Measurements from ENCODE around the gene VEGFC.

Gene VEGFC, protein sequence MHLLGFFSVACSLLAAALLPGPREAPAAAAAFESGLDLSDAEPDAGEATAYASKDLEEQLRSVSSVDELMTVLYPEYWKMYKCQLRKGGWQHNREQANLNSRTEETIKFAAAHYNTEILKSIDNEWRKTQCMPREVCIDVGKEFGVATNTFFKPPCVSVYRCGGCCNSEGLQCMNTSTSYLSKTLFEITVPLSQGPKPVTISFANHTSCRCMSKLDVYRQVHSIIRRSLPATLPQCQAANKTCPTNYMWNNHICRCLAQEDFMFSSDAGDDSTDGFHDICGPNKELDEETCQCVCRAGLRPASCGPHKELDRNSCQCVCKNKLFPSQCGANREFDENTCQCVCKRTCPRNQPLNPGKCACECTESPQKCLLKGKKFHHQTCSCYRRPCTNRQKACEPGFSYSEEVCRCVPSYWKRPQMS

DNA sequence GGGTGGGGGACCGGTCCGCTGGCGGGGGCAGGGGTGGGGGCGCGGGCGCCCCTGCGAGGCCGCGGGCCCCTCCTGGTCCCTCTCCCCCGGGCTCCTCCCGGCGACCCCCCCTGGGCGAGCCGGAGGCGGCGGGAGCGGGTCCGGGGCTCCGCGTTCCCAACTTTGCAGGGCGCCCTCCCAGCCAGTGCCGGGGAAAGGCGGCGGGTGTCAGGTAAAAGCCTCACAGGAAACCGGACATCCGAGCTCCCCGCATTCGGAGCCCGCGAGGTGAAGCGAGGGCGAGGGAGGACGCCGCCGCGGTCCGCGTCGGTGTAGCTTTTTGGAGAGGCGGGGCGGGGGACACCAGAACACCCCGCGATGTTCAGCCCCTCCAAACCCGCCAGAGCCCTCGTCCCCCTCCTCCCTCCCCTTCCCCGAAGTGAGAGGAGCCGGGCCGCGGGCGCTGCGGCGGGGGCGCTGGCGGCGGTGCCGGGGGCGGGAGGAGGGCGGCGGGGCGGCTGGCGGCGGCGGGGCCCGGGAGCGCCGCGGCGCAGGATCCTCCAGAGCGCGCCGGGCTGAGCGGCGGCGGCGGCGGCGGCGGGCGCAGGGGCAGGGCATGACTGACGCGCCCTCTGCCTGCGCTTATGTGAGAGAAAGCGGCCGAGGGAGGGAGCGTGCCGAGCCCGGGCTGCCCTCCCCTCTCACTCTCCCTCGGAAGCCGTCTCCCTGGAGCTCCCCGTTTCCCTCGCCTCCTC, at the start of gene VEGFC:
Gene VEGFC, minus strand, starts transcription at position 597 of the 734 bp plus-strand sequence. CDS start 611 bp downstream, outside the sequence.
- DNase-seq = no peak

DNA sequence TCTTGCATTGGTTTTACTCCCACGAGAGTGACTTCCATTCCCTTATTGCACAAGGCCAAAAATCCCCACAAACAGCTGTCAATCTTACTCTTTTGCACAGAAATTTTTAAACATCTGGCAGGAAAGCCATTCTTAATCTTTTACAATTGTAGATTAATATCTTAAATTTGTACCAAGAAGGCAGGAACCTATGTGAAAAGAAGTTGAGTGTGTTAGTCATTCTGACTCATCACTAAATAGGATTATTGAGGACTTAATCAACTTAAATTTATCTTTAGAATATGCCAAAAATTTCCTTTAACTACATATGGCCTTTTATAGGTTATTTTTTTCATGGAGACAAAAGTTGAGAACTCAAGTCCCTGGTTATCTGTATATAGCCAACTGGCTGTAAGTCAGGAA, 49.0 kb upstream of the VEGFC start:
- DNase-seq = no peak

DNA sequence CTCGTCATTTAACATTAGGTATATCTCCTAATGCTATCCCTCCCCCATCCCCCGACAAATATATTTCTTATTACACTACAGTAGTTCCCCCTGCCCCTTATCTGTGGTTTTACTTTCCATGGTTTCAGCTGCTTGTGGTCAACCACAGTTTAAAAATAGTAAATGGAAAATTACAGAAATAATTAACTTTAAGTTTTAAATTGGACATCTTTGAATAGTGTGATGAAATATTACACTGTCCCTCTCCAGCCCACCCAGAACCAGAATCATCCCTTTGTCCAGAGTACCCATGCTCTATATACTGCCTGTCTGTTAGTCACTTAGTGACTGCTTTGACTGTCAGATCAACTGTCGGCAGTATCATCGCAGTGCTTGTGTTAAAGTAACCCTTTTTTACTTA, 47.4 kb upstream of the VEGFC start:
- DNase-seq = no peak

DNA sequence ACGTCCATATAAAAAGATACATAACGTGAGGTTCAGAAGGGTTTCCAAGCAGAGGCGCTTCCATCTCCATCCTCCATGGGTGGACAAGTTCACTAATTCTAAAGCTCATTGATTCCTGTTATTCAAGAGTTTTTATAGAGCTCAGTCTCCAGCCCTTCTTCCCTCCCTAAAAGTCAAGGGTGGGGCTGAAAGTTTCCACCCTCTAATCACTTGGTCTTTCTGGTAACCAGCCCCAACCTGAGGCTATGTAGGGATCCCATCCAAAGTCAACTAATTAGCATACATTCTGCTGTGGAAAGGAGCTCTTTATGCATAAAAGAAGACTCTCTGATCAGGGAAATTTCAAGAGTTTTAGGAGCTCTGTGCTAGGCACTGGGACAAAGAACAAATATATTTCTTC, 46.9 kb upstream of the VEGFC start:
- DNase-seq = no peak

DNA sequence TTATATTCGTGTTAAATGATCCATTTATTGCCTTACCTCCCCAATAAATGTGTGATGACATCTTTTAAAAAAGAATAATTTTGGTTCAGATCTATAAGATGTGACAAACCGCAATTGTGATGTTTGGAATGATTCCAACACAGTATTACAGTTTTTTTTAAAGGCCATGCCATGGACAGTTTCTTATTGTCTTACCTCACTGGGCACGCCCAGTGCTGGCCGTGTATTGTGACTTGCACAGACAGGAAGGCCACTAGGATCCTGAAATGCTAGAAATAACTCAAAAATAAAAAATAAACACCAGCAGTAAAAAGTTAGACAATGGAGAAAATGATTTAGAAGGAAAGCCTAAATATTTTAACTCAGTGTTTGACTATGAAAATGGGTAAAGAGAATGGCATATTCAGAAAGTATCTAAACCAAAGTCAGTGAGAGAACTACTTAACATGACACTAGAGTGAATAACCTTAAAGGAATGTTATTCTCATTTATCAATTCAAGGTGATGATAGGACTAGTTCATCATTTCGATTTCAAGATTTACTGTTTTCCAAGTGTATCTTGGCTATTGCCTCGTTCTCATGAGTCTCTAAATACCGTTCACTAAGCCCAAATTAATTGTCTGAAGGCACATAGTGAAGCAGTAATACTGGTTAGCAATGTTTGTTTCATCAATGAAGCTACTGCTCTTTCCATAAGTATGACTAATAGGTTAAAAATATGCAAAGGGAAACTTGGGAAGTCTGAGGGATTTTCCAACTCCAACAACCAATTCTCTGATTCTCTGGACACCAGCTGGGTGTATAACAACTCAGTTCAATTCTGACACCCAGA, 46.1 kb upstream of the VEGFC start:
- no peak for DNase-seq

DNA sequence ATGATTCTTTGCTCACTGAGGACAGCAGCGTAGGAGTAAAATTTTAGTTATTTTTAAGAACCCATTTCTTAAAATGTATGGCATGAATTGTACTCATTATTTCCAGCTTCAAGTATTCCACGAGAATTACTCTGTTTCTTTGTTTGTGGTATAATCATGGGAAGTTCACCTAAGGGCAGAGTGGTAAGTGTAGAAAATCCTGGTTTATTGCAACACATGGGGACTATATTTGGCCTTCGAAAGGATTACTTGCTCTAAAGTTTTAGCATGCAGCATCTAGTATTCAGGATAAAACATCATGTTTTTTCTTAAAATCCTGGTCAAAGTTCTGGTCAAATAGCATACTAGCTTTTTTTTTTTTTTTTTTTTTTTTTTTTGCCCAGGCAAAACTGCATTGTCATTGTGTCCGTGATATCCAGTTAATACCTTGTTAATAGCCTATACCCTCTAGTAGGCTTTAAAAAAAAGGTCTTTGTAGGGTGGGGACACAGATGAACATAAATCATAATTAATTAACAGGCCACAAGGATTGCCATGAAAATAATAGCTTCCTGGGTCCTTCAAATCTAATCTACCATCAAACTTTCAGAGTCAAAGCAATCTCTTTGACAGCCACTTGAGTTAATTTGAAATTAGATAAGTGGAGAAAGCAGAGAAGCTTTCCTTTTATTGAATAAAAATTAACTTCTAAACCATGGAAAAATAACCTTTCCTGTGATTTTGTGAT, 44.6 kb upstream of the VEGFC start:
- DNase-seq = no peak

DNA sequence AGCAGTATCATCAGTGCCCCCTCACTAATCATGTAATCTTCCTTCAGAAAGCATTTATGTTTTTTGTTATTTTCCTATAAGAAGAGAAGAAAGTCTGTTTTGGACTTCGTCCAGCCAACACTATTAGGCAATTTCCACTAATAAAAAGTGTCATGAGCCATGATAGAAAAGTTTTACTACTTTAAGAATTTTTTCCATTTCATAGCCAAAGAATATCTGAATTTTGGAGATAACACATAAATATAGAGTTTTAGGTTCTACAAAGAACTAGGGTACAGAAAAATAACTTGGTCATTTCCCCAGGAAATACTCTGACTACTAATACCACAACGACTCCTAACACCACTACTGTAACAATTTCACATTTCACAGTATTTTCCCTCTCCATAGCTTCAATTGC, 41.8 kb upstream of the VEGFC start:
- no peak for DNase-seq

DNA sequence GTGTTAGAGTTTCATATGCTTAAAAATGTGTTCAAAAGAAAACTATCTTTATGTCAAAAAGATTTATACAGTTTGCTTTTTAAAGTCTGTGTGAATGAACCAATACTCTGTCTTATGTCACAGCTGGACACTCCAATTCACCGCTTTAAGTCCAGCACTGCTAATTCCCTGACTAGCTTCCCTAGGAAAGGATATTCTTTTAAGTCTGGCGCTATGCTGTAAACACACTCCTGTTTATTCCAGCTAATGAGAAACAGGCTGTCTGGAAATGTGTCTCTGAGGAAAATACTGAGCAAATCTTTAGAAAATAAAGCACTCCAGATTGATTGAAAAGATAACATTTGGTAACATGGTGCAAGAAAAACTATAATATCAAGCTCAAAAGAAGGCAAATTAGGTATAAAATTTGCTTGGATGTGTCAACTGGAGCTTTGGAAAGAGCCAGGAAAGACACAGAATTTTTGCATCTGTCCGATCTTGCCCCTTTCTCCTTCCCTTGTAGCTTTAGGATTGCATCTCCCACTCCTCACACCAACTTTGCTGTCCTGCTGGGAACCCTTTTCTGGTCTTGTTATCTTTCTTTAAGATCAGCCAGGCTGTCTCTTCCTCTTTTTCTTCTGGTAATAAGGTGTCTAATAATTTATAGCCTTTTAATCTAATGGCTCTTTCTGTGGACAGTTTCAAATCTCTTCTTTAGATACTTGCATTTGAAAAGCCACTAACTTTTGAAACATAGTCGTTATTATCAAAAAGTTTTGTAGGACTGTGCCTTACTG, 40.9 kb upstream of the VEGFC start:
- no peak for DNase-seq

DNA sequence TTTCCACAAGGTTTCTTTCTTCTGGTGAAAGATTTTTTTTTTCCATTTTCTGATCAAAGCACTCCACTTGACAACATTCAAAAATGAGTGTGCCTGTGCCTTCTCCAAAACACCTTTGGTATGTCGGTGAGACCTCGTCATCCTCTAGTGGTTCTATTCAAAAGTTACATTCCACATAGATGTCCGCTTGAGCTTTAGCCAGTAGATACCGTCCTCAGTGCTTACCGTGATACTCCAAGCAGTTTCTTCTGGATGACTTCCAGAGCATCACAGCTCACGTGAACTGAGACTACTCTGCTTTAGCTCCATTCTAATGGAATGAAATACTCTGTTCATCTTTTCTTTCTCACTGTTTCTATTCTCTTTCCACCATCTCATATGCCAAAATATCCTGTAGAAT, 38.2 kb upstream of the VEGFC start:
- no peak for DNase-seq

DNA sequence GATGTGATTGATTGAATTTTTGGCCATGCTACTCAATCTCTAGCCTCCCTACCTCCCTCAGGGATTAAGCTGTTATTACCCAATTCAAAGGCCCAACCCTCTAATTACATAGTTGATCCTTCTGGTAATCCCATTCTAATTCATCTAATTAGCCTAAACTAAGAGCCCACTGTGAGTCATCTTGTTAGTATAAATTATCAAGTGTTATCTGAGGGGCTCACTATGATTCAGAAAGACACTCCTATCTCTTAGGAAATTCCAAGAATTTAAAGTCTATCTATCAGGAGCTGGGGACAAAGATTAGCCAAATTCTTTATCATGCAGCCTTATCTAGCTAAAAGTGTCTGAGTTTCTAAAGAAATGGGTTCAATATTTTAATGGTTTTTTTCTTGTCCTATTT, 32.9 kb upstream of the VEGFC start:
- DNase-seq = no peak

DNA sequence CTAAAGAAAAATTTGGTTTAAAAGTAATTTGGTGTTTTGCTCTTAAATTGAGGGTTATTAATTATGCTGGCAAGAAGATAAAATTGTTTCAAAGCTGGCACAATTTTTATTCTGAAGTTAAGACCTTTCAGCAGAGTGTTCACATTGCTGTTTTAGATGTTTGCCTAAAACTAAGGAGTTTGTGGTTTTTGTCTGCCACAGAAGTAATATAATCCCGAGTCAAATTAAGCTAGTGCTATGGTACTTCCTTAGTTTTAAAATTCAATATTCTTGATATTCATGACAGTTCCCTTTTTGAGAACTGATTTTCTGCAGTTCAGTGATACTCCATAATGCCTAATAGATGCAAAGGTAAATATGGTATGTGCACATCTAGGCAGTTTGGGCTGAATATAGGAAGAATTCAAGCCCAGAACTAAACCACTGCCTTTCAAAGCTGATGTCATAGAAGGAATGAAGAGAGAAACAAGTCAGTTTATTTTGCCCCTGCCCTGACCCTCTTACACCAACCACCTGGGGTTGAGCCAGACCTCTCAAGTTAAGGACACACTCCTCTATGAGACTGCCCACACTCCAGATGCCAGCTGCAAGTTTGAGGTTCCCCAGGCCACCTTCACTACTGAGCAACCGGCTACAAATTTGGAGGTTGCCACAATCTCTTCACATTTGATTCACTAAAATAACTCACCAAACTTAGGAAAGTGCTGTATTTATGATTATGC, 32.1 kb upstream of the VEGFC start:
- no peak for DNase-seq

DNA sequence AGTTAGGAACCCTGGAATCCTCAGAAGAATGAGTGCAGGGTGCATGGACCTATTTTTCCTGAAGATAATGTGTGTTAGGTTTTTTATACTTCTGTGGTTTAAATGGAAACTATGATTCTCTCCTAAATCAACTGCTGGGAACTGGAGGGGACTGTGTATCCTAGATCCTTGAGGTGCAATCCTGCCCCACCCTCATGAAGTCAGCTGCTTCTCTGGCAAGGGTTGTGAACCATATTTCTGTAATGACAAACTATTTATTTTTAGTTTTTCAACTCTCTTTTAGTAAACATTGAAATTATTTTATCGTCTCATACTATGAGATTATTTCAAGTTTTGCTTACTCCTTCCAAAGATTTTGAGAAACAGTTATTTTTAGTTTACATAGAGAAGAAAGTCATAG, 25.8 kb upstream of the VEGFC start:
- no peak for DNase-seq

DNA sequence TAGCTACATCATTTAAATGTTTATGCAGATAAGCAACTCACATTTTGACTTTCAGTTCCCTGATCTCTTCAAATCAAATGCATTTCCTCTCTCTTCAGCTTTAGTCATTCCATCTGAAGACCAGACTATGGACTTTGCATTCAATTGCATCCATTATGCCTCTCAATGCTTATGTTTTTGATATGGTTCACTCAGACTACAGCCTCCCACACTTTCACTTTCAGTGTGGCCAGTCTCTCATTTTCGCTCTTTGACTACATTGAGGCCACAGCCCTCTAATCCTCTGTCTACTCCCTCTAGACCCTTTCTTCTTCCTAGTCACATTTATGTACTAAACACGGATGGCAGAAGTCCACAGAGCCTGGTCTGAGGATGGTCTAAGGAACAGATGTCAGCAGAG, 24.5 kb upstream of the VEGFC start:
- DNase-seq = no peak

DNA sequence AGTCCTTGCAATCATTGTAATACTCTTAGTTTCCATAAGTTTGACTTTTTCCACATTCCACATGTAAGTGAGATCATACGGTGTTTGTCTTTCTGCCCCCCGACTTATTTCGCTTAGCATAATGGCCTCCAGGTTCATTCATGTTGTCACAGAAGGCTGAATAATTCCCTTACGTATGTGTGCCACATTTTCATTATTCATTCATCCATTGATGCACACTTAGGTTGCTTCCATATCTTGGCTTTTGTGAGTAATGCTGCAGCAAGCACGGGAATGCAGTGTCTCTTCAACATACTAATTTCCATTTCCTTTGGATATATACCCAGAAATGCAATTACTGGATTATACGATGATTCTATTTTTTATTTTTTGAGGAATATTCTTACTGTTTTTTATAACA, 22.0 kb upstream of the VEGFC start:
- DNase-seq = no peak

DNA sequence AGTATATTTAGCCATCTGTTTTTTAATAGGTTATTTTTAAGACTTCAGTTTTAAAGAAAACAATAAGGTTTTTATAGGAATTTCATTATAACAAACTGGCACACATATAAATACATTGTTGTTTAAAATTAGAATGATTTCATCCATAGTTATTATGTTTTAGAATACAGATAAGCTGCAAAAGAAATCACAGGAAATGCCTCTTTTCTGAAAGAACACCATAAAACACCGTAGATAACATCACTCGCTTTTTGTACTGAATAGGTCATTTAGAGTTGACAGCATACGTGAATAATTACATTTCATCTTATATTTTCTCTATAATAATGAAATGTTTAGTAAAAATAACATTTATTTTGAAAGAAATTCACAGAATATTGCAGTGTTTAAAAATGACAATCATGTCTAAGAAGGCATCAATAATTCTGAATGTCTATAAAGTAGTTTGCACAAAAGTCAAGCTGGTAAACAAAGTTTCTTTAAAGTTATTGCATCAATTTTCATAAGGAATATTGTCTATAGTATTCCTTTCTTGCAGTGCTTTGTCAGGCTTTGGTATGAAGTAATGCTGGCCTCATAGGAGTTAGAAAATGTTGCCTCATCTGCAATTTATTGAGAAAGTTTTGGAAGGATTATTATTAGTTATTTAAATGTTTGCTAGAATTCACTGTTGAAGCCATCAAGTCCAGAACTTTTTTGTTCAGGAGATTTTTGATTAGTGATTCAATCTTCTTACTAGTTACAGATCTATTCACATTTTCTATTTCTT, 17.9 kb upstream of the VEGFC start:
- DNase-seq = no peak

DNA sequence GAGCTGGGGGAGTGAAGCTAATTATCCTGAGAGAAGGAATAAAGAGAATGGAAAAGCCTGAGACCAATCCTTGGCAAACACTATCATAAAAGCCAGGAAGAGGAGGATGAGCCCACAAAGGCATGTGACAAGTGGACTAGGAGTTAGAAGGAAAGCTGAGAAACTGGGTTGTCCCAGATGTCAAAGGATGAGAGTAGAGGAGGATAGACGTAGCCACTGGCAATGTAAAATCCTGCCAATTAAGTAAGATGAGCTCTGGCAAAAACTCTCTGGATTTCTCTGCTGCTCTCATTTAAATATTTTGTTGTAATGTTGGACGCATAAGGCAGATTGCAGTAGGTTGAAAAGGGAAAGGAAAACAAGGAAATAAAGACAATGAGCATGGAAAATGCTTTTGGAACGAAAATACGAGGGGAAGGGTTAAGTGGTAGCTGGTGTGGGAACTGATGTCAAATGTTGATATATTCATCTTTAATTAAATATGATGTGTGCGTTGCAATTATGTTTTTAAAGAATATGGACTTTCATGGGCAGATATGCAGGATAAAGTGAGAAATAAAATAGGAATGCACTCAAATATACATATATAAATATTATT, 14.2 kb upstream of the VEGFC start:
- DNase-seq = no peak

DNA sequence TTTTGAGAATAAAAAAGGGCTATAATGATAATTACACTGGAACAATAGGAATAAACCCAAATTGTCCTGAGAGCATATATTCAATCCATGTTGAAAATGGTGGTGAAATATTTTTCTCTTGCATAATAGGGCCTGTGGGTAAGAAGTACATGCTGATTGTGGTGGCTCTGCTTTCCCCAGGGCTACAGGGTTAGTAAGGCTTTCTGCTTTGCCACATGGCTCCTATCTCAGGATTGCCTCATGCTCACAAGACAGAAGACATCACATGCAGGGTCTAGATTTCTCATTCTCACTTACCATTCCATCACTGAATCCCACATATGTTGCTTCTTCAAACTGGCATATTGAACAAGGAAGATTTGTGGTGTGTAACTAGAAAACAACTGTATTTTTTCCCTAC, 12.4 kb upstream of the VEGFC start:
- DNase-seq = no peak

DNA sequence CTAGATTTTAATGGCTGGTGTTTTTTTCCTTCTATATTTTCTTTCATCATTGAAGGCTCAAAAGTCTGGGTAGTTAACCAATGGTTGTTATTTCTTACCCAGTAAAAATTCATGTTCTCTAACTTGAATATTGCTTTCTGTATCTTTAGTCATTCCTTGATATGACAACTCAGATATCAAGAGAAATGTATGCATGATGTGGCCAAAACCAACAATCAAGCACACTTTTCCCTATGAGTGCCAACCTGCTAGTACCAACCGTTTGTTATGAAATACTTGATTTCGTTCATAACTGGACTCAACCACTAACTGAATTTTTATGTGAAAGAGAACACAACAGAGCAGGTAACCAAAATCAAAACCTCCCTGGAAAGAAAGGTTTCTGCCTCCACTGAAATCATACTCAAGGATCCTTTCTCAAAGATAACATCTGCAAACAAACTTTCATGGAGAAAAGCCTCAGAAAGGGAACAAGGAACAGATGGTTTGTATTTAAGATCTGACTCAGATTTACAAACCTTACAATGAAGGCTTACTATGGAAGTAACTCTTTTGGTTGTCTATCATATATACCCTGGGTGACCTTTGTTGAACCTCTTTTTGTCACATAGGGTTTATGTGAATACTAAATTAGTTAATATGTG, 8.3 kb upstream of the VEGFC start:
- DNase-seq = no peak

DNA sequence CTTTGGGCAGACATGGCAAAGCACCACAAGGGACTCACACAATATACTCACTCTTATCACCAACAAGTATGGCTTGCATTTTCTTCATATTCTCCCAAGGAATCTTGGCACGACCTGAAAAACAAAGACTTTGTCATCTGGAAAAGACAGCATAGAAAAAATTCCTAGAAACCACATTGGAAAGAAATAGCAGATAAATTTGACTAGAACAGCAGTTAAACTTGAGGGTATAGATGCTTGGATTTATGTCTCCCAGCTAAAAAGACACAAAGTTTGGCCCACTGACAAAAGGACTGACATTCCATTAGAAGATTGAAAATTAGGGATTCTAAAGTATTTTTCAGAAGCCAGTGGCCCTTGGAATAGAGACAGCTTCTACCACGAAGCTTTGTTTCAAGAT, 6.9 kb upstream of the VEGFC start:
- DNase-seq = no peak

DNA sequence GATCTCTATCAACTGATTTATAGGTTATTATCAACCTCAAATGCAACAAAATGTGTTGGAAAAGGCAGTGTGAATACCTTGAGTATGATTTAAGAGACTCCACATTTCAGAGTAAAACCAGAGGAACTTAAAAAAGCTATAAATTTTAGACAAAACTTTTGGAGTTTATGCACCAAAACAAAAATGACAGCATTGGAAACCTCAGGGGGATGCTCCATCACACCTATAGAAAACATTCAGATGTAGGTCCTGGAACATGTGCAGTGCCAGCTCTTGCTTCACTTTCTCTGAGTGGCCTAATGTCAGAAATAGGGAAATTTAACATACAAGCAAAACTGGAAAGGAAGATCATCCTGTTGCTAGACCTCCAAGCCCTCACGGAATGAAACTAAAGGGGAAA, 5.8 kb upstream of the VEGFC start:
- no peak for DNase-seq

Data from KG1 (cell line).